Stomach (tissue), 4 donors: ENCODE measurements around the gene MARCHF2.

ENCODE experiments used
- CTCF ChIP-seq, 7 experiments: fragments of 450-650 bp in 4 of 7; fragments of 200-600 bp in 3 of 7; sonication (generic) in 3 of 7; IDR thresholded peaks; one replicate each; pipeline ENCODE4 v1.5.1; 2016 to 2019; ENCODE audit warnings: antibody characterized with exemption in 7 of 7, control low read depth in 2 of 7, mild to moderate bottlenecking in 1 of 7
- POLR2A ChIP-seq, 4 donors: fragments of 450-650 bp; IDR thresholded peaks; one replicate each; pipeline ENCODE4 v1.6.1; 2016; ENCODE audit warnings: antibody characterized with exemption in 4 of 4, control low read depth in 2 of 4, mild to moderate bottlenecking in 1 of 4, moderate library complexity in 1 of 4

GRCh38 chr19:8459520-8460270, 46.6 kb downstream of the MARCHF2 start:
- TF ChIP-seq CTCF (IDR thresholded peaks at IDR 0.05) (no peak), POLR2A (IDR thresholded peaks at IDR 0.05) (no peak)
